Aortic smooth muscle cell (primary cell): ENCODE results near the gene TMA7. TPM values are rescaled to one million over a fixed set of nuclear protein-coding genes. Genes with fewer than 3 reads are reported as not detected.

Experiments used
- total RNA-seq: library from RNA; depleted of rRNA; stranded (reverse); fragments of >200 nt; gene quantifications from 2 replicates; pipeline ENCODE4 v1.2.3, GENCODE V29; 2014

The TMA7 gene
- total RNA-seq: 392 and 433 TPM in 2 replicates

DNA sequence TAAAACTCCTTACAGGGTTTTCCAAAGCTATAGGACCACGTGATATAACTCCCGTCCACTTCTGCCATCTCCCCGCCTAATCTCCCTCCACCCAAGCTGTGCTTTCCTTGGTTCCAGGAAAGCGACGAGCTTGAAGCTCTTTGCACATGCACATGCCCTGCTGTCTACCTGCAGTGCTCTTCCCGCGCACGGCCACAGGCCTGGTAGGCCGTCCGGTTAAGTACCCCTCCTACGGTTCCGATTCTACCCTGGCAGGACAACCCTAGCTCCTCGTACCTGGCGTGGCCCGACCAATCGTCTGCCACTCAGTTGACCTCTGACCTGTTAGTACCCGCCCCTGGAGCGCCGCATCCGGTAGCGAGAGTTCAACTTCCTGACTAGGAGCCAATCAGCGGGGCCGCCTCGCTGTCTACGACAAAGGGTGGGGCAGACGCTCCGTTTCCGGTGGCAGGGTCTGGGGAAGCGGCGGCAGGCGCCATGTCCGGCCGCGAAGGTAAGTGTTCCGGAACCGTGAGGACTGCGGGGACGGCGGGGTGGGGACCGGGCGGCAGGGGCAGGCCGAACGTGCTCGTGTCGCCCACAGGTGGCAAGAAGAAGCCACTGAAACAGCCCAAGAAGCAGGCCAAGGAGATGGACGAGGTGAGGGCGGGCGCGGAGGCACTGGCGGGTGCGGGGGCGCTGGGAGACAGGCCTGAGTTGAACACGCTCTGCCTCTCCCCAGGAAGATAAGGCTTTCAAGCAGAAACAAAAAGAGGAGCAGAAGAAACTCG is at the start of gene TMA7, which contains the start of gene CCDC51:
Gene TMA7 (plus strand): TSS at position 438 of the 770 bp plus-strand sequence. CDS start 40 bp downstream, at position 478.
Gene CCDC51 (minus strand): TSS at position 300 of the 770 bp plus-strand sequence. CDS start 4,991 bp downstream, outside the sequence.

DNA sequence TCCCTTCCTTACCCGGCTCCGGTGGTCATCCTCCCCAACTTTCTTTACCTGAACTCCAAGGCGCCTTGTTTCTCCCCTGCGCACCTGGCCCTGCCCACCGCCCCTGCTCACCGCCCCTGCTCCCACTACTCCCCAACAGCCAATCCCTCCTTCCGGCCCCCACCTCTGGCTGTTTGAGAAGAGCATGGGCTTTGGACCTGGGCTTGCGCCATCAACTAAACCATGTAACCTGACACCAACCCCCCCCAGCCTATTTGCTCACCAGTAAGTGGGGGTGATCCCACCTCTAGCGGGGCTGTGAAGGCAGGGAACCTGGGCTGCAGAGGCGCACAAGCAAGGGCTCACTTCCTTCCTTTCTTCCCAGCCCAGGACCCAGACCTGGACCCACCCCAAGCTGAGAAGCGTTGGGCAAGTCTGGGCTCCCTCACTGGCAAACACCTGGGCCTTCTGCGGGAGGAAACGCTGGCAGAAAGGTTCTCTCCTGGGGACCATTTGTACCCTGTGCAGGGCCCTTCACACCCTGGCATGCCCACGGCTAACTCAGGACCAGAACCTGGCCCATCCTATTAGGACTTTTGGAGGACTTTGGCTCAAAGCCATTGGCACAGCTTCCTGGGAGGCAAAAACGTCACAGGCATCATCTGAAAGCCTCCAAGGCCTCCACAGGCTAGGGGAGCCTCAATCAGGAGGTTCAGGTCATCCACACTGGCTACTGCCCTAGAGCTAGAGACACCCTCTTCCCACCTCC is 9.9 kb upstream of the TMA7 start, which contains the start of gene PLXNB1:
Gene PLXNB1 (minus strand): TSS at position 127 of the 748 bp plus-strand sequence. CDS start 5,475 bp downstream, outside the sequence.

DNA sequence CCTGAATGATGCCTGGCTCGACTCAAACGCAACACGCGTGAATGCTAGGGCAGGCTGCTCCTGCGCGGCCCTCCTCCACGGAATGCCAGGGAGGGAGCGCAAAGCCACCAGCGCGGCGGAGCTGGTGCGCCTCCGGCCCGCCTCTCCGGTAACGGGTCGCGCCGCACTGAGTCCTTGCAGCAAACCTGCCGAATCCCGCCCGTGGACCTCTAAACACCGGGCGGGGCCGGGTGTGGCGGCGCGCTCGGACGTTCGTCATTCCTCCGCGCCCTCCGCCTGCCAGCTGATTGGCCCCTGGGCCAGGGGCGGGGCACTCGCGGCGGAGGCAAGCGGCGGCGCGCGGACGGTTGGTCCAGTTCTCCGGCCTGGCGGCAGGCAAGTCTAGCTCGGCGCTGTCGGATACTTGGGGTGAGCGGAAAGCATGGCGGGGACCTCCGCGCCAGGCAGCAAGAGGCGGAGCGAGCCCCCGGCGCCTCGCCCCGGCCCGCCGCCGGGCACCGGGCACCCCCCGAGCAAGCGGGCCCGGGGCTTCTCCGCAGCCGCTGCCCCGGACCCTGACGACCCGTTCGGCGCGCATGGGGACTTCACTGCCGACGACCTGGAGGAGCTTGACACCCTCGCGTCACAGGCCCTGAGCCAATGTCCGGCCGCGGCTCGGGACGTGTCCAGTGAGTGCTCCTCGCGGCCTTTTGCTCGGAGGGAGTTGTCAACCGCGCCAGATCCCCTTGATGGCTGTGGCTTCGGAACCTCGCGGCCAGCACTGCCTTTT is 6.6 kb downstream of the TMA7 start, which contains the start of gene ATRIP:
Gene ATRIP (plus strand): TSS at position 313 of the 769 bp plus-strand sequence. CDS start 109 bp downstream, at position 422.

Other genes starting within 250 kb of the TMA7 start
- gene CAMP, start 216.8 kb upstream of the TMA7 start, total RNA-seq: not detected in 2 replicates
- 2.8 and 3.6 TPM in 2 replicates for gene ZNF589, start 199.2 kb upstream of the TMA7 start, total RNA-seq
- 19.2 and 20.0 TPM in 2 replicates for gene NME6, start 138.9 kb upstream of the TMA7 start, total RNA-seq
- not detected in 2 replicates for gene SPINK8, start 106.6 kb upstream of the TMA7 start, total RNA-seq
- gene FBXW12, start 68.0 kb upstream of the TMA7 start, total RNA-seq: not detected in 2 replicates
- 14.1 and 15.9 TPM in 2 replicates for gene PLXNB1, start 10.2 kb upstream of the TMA7 start, total RNA-seq
- 14.0 and 16.5 TPM in 2 replicates for gene CCDC51, start 138 bp upstream of the TMA7 start, total RNA-seq
- 4.5 and 7.0 TPM in 2 replicates for gene ATRIP, start 6.5 kb downstream of the TMA7 start, total RNA-seq
- gene SHISA5, start 63.9 kb downstream of the TMA7 start, total RNA-seq: 119 and 120 TPM in 2 replicates
- gene PFKFB4, start 116.5 kb downstream of the TMA7 start, total RNA-seq: 6.6 and 7.6 TPM in 2 replicates
- 0.19 and 0.26 TPM in 2 replicates for gene UCN2, start 123.5 kb downstream of the TMA7 start, total RNA-seq
- gene COL7A1, start 155.1 kb downstream of the TMA7 start, total RNA-seq: 5.4 and 6.0 TPM in 2 replicates
- 235 and 284 TPM in 2 replicates for gene UQCRC1, start 169.4 kb downstream of the TMA7 start, total RNA-seq
- gene TMEM89, start 181.5 kb downstream of the TMA7 start, total RNA-seq: not detected in 2 replicates
- gene SLC26A6, start 195.2 kb downstream of the TMA7 start, total RNA-seq: 11.9 and 16.8 TPM in 2 replicates
- 0.37 and 0.66 TPM in 2 replicates for gene CELSR3, start 222.6 kb downstream of the TMA7 start, total RNA-seq
- 9.2 and 12.3 TPM in 2 replicates for gene NCKIPSD, start 245.7 kb downstream of the TMA7 start, total RNA-seq